Mucosa of descending colon (tissue), 3 donors: ENCODE data around the gene BCAR3. TPM values are rescaled to one million over a fixed set of nuclear protein-coding genes. Genes with fewer than 3 reads are reported as not detected.
A peak's percentile ranks its signal among the peaks of the same experiment; 100 is the strongest.
"Not testable (repeated sequence)": the region's sequence is repeated elsewhere in the genome, so short reads cannot be mapped to it uniquely, and the experiment has no call there.

Source experiments
- ATAC-seq: fragments of 200-7000 bp; cut with Tn5 transposase; one replicate; pipeline ENCODE4 v1.9.1; 2020; ENCODE audit warnings: mild to moderate bottlenecking, moderate library complexity
- DNase-seq, 3 donors: peaks; one replicate each; pipeline ENCODE4 v3.0.0-alpha.2; 2020
- H3K36me3 ChIP-seq: fragments of 200-600 bp; one replicate; pipeline ENCODE4 v1.8.0; 2021; ENCODE audit warnings: low read depth, mild to moderate bottlenecking
- H3K4me1 ChIP-seq: fragments of 200-600 bp; one replicate; pipeline ENCODE4 v1.8.0; 2021; ENCODE audit warnings: low read depth, mild to moderate bottlenecking
- H3K4me3 ChIP-seq: fragments of 200-600 bp; one replicate; pipeline ENCODE4 v1.8.0; 2021; ENCODE audit warnings: mild to moderate bottlenecking
- H3K9me3 ChIP-seq: fragments of 200-600 bp; one replicate; pipeline ENCODE4 v1.8.0; 2021; ENCODE audit warnings: mild to moderate bottlenecking
- intact Hi-C, 2 donors: fragments of 100-400 bp; cut with DNase I in 1 of 2; cut with micrococcal nuclease in 1 of 2; formaldehyde crosslinking; loops; one replicate each; pipeline versions ENCODE4 v1.11.0 to v1.11.1; 2022; cut with DNase I, micrococcal nuclease
- total RNA-seq, 3 donors: library from RNA; stranded (reverse); fragmentation: NEBNext Ultra II Directional in 2 of 3; extraction: Animal tissue kit (Norgen Biotek cat#: 25700) in 2 of 3; gene quantifications; one replicate each; pipeline versions ENCODE4 v1.2.1 to v1.2.4, GENCODE V29; 2021 to 2023
- TF ChIP-seq, protein P1 (sequence below): fragments of 200-600 bp; IDR thresholded peaks from one replicate; pipeline ENCODE4 v1.8.0; 2022; ENCODE audit warnings: antibody characterized with exemption, mild to moderate bottlenecking
- donor health status: DM: no; HTN: no; CAD: no; lungs with moderate emphysema.
- donor health status: DM: no; HTN: no; CAD: no.
- donor health status: DM: no; HTN: yes; CAD: no.

BCAR3 gene
- total RNA-seq, 3 donors from 2014 or later: 37.2 to 73.7 (median 54.3) TPM

DNA sequence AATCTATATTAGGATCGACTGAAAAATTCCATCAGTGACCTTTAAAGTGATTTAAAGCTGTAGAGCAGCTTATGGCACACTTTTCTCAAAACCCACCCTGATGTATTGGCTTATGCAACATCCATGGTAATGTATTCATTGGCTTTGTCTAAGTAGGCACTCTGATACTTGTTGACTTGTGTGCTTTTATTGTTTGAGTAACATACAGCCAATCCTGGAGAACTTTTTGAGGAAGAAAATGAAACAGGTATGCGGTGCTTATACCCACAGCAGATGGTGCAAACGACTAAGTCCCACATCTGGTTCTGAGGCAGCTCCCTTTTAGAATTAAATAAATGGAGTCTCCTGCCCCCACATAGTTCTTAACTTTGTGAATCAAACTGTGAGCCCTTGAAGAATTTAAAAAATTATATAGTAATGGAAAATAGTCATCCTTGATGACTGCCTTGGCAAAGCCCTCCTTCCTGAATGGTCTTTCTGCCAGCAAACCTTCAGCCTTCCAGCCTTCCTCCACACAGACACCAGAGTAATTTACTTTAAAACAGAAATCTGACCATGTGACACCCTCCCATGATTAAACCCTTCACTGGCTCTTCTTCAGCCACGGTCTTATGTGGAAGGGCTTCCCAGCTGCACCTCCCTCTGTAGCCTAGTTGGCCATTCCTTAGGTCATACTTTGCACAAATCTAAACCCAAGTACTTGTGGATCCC is 116.0 kb downstream of the BCAR3 start:
- TF ChIP-seq, protein P1, sequence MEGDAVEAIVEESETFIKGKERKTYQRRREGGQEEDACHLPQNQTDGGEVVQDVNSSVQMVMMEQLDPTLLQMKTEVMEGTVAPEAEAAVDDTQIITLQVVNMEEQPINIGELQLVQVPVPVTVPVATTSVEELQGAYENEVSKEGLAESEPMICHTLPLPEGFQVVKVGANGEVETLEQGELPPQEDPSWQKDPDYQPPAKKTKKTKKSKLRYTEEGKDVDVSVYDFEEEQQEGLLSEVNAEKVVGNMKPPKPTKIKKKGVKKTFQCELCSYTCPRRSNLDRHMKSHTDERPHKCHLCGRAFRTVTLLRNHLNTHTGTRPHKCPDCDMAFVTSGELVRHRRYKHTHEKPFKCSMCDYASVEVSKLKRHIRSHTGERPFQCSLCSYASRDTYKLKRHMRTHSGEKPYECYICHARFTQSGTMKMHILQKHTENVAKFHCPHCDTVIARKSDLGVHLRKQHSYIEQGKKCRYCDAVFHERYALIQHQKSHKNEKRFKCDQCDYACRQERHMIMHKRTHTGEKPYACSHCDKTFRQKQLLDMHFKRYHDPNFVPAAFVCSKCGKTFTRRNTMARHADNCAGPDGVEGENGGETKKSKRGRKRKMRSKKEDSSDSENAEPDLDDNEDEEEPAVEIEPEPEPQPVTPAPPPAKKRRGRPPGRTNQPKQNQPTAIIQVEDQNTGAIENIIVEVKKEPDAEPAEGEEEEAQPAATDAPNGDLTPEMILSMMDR: no peak
- no peaks in the 10 kb centered on the region for H3K36me3 ChIP-seq
- no peak for DNase-seq
- no peak for ATAC-seq
- peaks cover 4% of the 10 kb centered on the region for H3K4me1 ChIP-seq
- H3K4me3 ChIP-seq: no peak overlapping the region
- intact Hi-C loops: no loop called here
- H3K9me3 ChIP-seq: no peaks in the 10 kb centered on the region

DNA sequence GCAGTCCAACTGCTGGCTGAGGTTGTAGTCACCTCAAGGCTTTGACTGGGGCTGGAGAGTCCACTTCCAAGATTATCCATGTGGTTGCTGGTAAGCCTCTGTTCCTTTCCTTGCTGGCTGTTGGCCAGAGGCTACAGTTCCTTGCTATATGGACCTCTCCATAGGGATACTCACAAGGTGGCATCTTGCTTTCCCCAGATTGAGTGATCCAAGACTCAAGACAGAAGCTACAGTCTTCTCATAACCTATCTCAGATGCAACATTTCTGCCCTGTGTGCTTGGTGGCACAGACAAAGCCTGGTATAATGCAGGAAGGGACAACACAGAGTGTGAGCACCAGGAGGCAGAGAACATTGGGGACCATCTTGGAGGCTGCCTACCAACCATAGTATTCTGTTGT is 121.9 kb downstream of the BCAR3 start:
- DNase-seq: no peak

DNA sequence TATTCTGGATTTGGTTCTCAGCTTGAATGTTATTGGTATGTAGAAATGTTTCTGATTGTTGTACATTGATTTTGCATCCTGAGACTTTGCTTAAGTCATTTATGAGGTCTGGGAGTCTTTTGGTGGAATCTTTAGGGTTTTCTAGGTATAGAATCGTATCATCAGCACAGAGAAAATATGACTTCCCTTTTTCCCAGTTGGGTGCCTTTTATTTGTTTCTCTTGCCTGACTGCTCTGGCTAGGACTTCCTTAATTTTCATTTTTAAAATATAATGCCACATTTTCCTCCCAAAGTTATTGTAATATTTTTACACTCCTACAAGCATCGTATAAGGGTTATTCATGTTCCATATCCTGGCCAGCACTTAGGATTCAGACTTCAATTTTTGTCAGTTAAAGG is 122.6 kb downstream of the BCAR3 start:
- no peak for ATAC-seq
- intact Hi-C loops: no loop called here
- TF ChIP-seq, protein P1: no peak

More for the DNA sequence above, 121.9 kb downstream of the BCAR3 start:
- H3K4me1 ChIP-seq: peaks cover 6% of the 10 kb centered on the region
- no peak overlapping the region for H3K4me3 ChIP-seq
- ATAC-seq: no peak
- intact Hi-C loops: no loop called here
- TF ChIP-seq, protein P1: no peak
- no peaks in the 10 kb centered on the region for H3K36me3 ChIP-seq
- H3K9me3 ChIP-seq: no peaks in the 10 kb centered on the region

DNA sequence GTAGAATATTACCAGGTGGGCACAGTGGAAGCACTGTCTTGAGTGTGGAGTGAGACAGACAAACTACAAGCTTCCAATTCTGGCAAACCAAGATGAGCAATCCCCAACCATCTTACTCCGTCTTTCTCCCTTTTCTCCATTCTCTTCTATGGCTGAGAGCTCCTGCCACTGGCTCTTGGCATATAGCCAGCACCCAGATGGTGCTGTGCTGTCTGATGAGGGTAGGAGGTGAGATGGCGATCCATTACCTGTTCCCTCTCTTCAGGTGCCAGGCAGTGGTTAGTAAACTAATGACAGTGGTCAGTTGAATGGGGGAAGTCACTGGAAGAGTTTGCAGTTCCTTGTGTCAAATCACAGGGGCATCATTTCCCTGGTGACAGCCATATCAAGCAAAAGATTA is 125.3 kb downstream of the BCAR3 start:
- ATAC-seq (no peak), DNase-seq (peak in 1 of 3 donors; percentile 18)
- Histone ChIP-seq H3K4me1 (peaks cover 23% of the 10 kb centered on the region), H3K4me3 (no peak overlapping the region), H3K9me3 (no peaks in the 10 kb centered on the region), H3K36me3 (no peaks in the 10 kb centered on the region)
- intact Hi-C loops: no loop called here
- TF ChIP-seq, protein P1: no peak

More for the DNA sequence above, 122.6 kb downstream of the BCAR3 start:
- no peaks in the 10 kb centered on the region for H3K9me3 ChIP-seq
- H3K4me1 ChIP-seq: peaks cover 10% of the 10 kb centered on the region
- H3K36me3 ChIP-seq: no peaks in the 10 kb centered on the region
- H3K4me3 ChIP-seq: no peak overlapping the region
- DNase-seq: no peak

DNA sequence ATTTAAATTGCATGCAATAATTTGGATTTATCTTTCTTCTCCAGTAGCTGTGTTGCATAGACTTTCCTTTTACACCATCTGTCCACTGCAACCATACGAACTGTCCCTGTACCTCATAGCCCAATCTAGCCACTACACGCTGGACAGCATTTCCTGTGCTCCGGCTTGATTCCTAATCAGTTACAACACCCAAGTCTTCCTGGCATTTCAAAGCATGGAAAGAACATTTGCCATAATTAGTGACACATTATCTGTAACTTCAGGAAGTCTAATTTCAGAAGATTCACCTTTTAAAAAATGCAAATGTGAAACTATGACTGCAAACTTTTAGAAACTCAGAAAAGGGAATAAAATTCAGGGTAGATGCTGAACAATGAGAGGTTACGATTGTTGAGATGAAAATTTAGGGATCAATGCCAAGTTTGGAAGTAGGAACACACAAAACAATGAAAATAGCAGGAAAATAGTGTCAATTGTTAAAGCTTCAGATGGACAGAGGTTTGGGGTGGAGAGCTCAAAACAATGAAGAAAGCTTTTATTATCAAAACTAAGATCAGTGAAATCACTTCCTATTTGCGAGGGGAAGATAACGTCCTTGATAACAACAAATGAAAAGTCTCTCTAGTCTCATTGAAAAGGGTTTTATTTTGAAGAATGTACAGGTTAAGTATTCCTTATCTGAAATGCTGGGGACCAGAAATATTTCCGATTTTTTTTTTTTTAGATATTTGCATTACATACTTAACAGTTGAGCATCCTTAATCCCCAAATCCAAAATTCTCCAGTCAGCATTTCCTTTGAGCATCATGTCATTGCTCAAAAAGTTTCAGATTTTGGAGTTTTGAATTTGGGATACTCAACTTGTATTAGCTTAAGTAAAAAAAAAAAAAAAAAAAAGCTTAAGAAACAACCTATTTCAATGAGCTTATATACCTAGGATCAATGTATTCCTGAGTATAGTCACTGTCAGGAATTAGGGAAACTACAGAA is 126.5 kb downstream of the BCAR3 start:
- intact Hi-C loops: no loop called here
- no peaks in the 10 kb centered on the region for H3K36me3 ChIP-seq
- DNase-seq (no peak), ATAC-seq (peak; percentile 13)
- H3K9me3 ChIP-seq: no peaks in the 10 kb centered on the region
- TF ChIP-seq, protein P1: no peak
- no peak overlapping the region for H3K4me3 ChIP-seq
- H3K4me1 ChIP-seq: peaks cover 23% of the 10 kb centered on the region

DNA sequence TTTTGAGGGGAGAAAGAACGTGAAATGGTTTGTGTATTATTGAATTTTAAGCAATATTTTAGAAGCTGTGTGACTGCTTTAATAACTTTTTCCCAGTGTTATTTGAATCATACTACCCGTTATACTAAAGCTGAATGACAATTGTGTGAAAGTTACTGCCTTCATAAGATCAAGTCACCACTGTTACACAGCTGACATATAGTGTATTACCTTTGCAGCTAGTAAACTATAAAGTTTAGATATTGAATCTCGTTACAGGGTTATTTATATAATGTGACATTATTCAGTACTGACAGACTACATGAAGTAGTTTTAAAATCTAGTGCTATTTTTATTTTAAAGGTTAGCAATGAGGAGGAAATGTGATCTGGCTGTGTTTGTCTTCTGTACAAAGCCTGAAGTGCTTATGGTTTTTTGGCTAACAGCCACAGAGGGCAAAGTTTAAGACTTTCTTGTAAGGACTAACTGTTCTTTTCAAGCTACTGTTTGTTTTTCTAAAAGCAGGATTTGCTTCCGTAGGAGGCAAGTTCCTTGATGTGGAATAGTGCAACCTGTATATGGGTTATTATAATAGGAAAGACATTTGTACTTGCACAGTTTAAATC is 127.6 kb downstream of the BCAR3 start:
- H3K4me3 ChIP-seq, H3K36me3 ChIP-seq, H3K9me3 ChIP-seq, intact Hi-C loops: not testable (repeated sequence)
- H3K4me1 ChIP-seq: peaks cover 23% of the 10 kb centered on the region
- ATAC-seq: peak; percentile 89
- peak in 1 of 3 donors; percentile 92 for DNase-seq
